Measurements from ENCODE around the gene LAPTM5.

LAPTM5 gene

GRCh38 chr1:30778154-30778978, 20.8 kb upstream of the LAPTM5 start:
- TF ChIP-seq FOXP2 (optimal IDR thresholded peaks at IDR 0.05; ENCODE audit: borderline replicate concordance, extremely low read depth, extremely low read length, insufficient read depth) = no peak
- TF ChIP-seq TAF1 (IDR thresholded peaks at IDR 0.05; ENCODE audit: borderline replicate concordance, insufficient read depth, low read length) = no peak
- no peak for TF ChIP-seq SIN3A (IDR thresholded peaks at IDR 0.05; ENCODE audit: borderline replicate concordance, insufficient read depth, low read length)
- TF ChIP-seq REST (IDR thresholded peaks at IDR 0.05; ENCODE audit: insufficient read depth in 1 of 2, low read depth in 2 of 2, low read length in 2 of 2) = no peak
- TF ChIP-seq POLR2AphosphoS5 (IDR thresholded peaks at IDR 0.05; ENCODE audit: low read depth, low read length) = no peak

GRCh38 chr1:30777904-30778153, 20.3 kb upstream of the LAPTM5 start:
- TF ChIP-seq POLR2AphosphoS5 (IDR thresholded peaks at IDR 0.05; ENCODE audit: low read depth, low read length) (no peak), FOXP2 (optimal IDR thresholded peaks at IDR 0.05; ENCODE audit: borderline replicate concordance, extremely low read depth, extremely low read length, insufficient read depth) (no peak), REST (IDR thresholded peaks at IDR 0.05; ENCODE audit: insufficient read depth in 1 of 2, low read depth in 2 of 2, low read length in 2 of 2) (no peak), TAF1 (IDR thresholded peaks at IDR 0.05; ENCODE audit: borderline replicate concordance, insufficient read depth, low read length) (no peak), SIN3A (IDR thresholded peaks at IDR 0.05; ENCODE audit: borderline replicate concordance, insufficient read depth, low read length) (no peak)

- TF ChIP-seq TAF1 (IDR thresholded peaks at IDR 0.05; ENCODE audit: borderline replicate concordance, insufficient read depth, low read length) = no peak
- no peak for TF ChIP-seq REST (IDR thresholded peaks at IDR 0.05; ENCODE audit: insufficient read depth in 1 of 2, low read depth in 2 of 2, low read length in 2 of 2)
- no peak for TF ChIP-seq FOXP2 (optimal IDR thresholded peaks at IDR 0.05; ENCODE audit: borderline replicate concordance, extremely low read depth, extremely low read length, insufficient read depth)
- no peak for TF ChIP-seq POLR2AphosphoS5 (IDR thresholded peaks at IDR 0.05; ENCODE audit: low read depth, low read length)
- no peak for TF ChIP-seq SIN3A (IDR thresholded peaks at IDR 0.05; ENCODE audit: borderline replicate concordance, insufficient read depth, low read length)
Observed at GRCh38 chr1:30777060-30777903, 19.7 kb upstream of the LAPTM5 start.

- TF ChIP-seq TAF1 (IDR thresholded peaks at IDR 0.05; ENCODE audit: borderline replicate concordance, insufficient read depth, low read length) (no peak), REST (IDR thresholded peaks at IDR 0.05; ENCODE audit: insufficient read depth in 1 of 2, low read depth in 2 of 2, low read length in 2 of 2) (no peak)
Observed at GRCh38 chr1:30776097-30777059, 18.8 kb upstream of the LAPTM5 start.
